H1 (cell line): Measurements from ENCODE around the gene GAK. TPM values are rescaled to one million over a fixed set of nuclear protein-coding genes. Genes with fewer than 3 reads are reported as not detected.

Experiments used
- CTCF ChIA-PET: fragments of 300-600 bp; sonication (Branson Sonifier 250); formaldehyde crosslinking; loops from one replicate; lab custom pipeline; 2021; ENCODE audit not compliant: partially characterized antibody; lab: Charles Lee
- POLR2A ChIA-PET: fragments of 300-600 bp; sonication (Branson Sonifier 250); formaldehyde crosslinking; loops from one replicate; lab custom pipeline; 2021; ENCODE audit warnings: inconsistent platforms; ENCODE audit not compliant: partially characterized antibody; lab: Charles Lee
- DNase-seq, 2 experiments: peaks; one replicate each; pipeline versions ENCODE4 v3.0.0 to v3.0.0-alpha.2; 2010 to 2022; ENCODE audit warnings: low spot score in 2 of 2, low read depth in 1 of 2, mixed read lengths in 1 of 2
- FAIRE-seq: peaks from 2 replicates; lab custom pipeline; 2011; peaks lifted over from hg19 to GRCh38; lab: Jason Lieb, UNC
- H2AFZ ChIP-seq: 2 replicates; pipeline ENCODE4 v1.8.1; 2012; ENCODE audit warnings: low read length, inconsistent platforms
- H2AK5ac ChIP-seq: 2 replicates; pipeline ENCODE4 v1.6.1; 2013; ENCODE audit warnings: low read depth, low read length
- H2BK120ac ChIP-seq: replicated peaks from 2 replicates; pipeline ENCODE3; 2013; ENCODE audit warnings: low read depth, low read length, inconsistent platforms
- H2BK12ac ChIP-seq: 2 replicates; pipeline ENCODE4 v1.6.1; 2013; ENCODE audit warnings: low read depth, low read length
- H2BK15ac ChIP-seq: 2 replicates; pipeline ENCODE4 v1.6.1; 2013; ENCODE audit warnings: low read length
- H2BK20ac ChIP-seq: 2 replicates; pipeline ENCODE4 v1.6.1; 2013; ENCODE audit warnings: low read length
- H2BK5ac ChIP-seq: 2 replicates; pipeline ENCODE4 v1.6.1; 2013; ENCODE audit warnings: low read depth, low read length
- H3K14ac ChIP-seq: 2 replicates; pipeline ENCODE4 v1.6.1; 2013; ENCODE audit warnings: inconsistent platforms; ENCODE audit not compliant: insufficient read length
- H3K18ac ChIP-seq: 2 replicates; pipeline ENCODE4 v1.6.1; 2013; ENCODE audit warnings: low read length; ENCODE audit errors: extremely low read depth
- H3K23ac ChIP-seq: 2 replicates; pipeline ENCODE4 v1.6.1; 2013; ENCODE audit warnings: inconsistent platforms; ENCODE audit not compliant: insufficient read length
- H3K23me2 ChIP-seq: 2 replicates; pipeline ENCODE4 v1.6.1; 2013; ENCODE audit warnings: low read depth, low read length
- H3K27ac ChIP-seq: 2 replicates; pipeline ENCODE4 v1.6.1; 2011; ENCODE audit warnings: low read depth, low read length, inconsistent platforms
- H3K27me3 ChIP-seq, 4 experiments: replicated peaks in 1 of 4; 1 replicate in 1 of 4; 2 replicates in 3 of 4; pipeline versions ENCODE4 v1.6.1 to v1.8.1; 2011 to 2013; ENCODE audit warnings: low read length in 3 of 4, mild to moderate bottlenecking in 3 of 4, inconsistent platforms in 2 of 4, mixed read lengths in 2 of 4, moderate library complexity in 1 of 4; ENCODE audit not compliant: control insufficient read depth in 3 of 4, insufficient read depth in 3 of 4; ENCODE audit errors: extremely low read depth in 1 of 4
- H3K36me3 ChIP-seq, 4 experiments: 2 replicates each; pipeline versions ENCODE4 v1.6.1 to v1.8.1; 2011 to 2013; ENCODE audit warnings: mild to moderate bottlenecking in 4 of 4, low read length in 3 of 4, moderate library complexity in 2 of 4, control low read depth in 1 of 4, inconsistent platforms in 1 of 4; ENCODE audit not compliant: insufficient read depth in 4 of 4, control insufficient read depth in 2 of 4
- H3K4ac ChIP-seq: replicated peaks from 2 replicates; pipeline ENCODE3; 2013; ENCODE audit warnings: low read length, low read depth, mixed read lengths, inconsistent platforms; ENCODE audit not compliant: insufficient read length
- H3K4me1 ChIP-seq, 4 experiments: replicated peaks in 1 of 4; 1 replicate in 1 of 4; 2 replicates in 3 of 4; pipeline versions ENCODE4 v1.6.1 to v1.8.1; 2011 to 2013; ENCODE audit warnings: low read length in 3 of 4, inconsistent platforms in 2 of 4, mixed read lengths in 1 of 4; ENCODE audit not compliant: insufficient read depth in 4 of 4, control insufficient read depth in 3 of 4
- H3K4me2 ChIP-seq, 2 experiments: 2 replicates each; pipeline versions ENCODE4 v1.6.1 to v1.8.1; 2011 to 2013; ENCODE audit warnings: low read depth in 2 of 2, low read length in 2 of 2, control low read depth in 1 of 2, inconsistent platforms in 1 of 2, mild to moderate bottlenecking in 1 of 2; ENCODE audit not compliant: insufficient read depth in 1 of 2
- H3K4me3 ChIP-seq, 4 experiments: fragments of 200-600, 300-600 bp in 1 of 4; sonication (generic), shearing (Covaris generic), sonication (Bioruptor Twin) in 1 of 4; 2 replicates each; pipeline versions ENCODE4 v1.5.1 to v1.8.1; 2011 to 2016; ENCODE audit warnings: low read length in 4 of 4, low read depth in 3 of 4, control low read depth in 2 of 4, inconsistent platforms in 2 of 4, mild to moderate bottlenecking in 2 of 4, mixed read lengths in 1 of 4, moderate library complexity in 1 of 4; ENCODE audit not compliant: insufficient read depth in 2 of 4; ENCODE audit errors: extremely low read depth in 1 of 4
- H3K56ac ChIP-seq: replicated peaks from 2 replicates; pipeline ENCODE3; 2013; ENCODE audit warnings: low read depth, mild to moderate bottlenecking, mixed read lengths, low read length, inconsistent platforms; ENCODE audit not compliant: insufficient read length
- H3K79me1 ChIP-seq: 2 replicates; pipeline ENCODE4 v1.6.1; 2013; ENCODE audit warnings: low read depth, low read length, control low read depth
- H3K79me2 ChIP-seq, 2 experiments: 2 replicates each; pipeline versions ENCODE4 v1.6.1 to v1.8.1; 2012 to 2013; ENCODE audit warnings: low read length in 2 of 2, mild to moderate bottlenecking in 2 of 2, inconsistent platforms in 1 of 2; ENCODE audit not compliant: insufficient read depth in 2 of 2, control insufficient read depth in 1 of 2
- H3K9ac ChIP-seq, 4 experiments: replicated peaks in 1 of 4; 1 replicate in 1 of 4; 2 replicates in 3 of 4; pipeline versions ENCODE4 v1.6.1 to v1.8.1; 2011 to 2013; ENCODE audit warnings: low read depth in 3 of 4, low read length in 3 of 4, control low read depth in 2 of 4, mild to moderate bottlenecking in 2 of 4, moderate library complexity in 2 of 4, inconsistent platforms in 1 of 4; ENCODE audit errors: extremely low read depth in 1 of 4
- H3K9me3 ChIP-seq, 2 experiments: 2 replicates each; pipeline versions ENCODE4 v1.6.1 to v1.8.1; 2012 to 2013; ENCODE audit warnings: mild to moderate bottlenecking in 2 of 2, moderate library complexity in 2 of 2, control low read depth in 1 of 2, inconsistent platforms in 1 of 2, low read depth in 1 of 2, low read length in 1 of 2, mixed read lengths in 1 of 2; ENCODE audit not compliant: insufficient read depth in 2 of 2
- H4K20me1 ChIP-seq, 2 experiments: replicated peaks in 1 of 2; 2 replicates each; pipeline versions ENCODE3 to v1.8.1; 2011 to 2013; ENCODE audit warnings: inconsistent platforms in 2 of 2, low read length in 2 of 2, mild to moderate bottlenecking in 1 of 2; ENCODE audit not compliant: insufficient read depth in 2 of 2, control insufficient read depth in 1 of 2
- H4K5ac ChIP-seq: 2 replicates; pipeline ENCODE4 v1.6.1; 2013; ENCODE audit warnings: low read length, low read depth, mixed read lengths, inconsistent platforms; ENCODE audit not compliant: insufficient read length
- H4K8ac ChIP-seq: 2 replicates; pipeline ENCODE4 v1.8.0; 2013; ENCODE audit warnings: mild to moderate bottlenecking, moderate library complexity, low read length, inconsistent platforms; ENCODE audit not compliant: insufficient read depth; ENCODE audit errors: extremely low read depth
- H4K91ac ChIP-seq: replicated peaks from 2 replicates; pipeline ENCODE3; 2013; ENCODE audit warnings: low read length, mixed read lengths, inconsistent platforms; ENCODE audit not compliant: insufficient read length
- ATF2 ChIP-seq: IDR thresholded peaks from 2 replicates; pipeline ENCODE4 v1.6.1; 2012; ENCODE audit warnings: low read length, inconsistent platforms
- BCL11A ChIP-seq, 2 experiments: IDR thresholded peaks; one replicate each; pipeline ENCODE4 v1.6.1; 2011; ENCODE audit warnings: low read depth in 2 of 2, low read length in 2 of 2, mild to moderate bottlenecking in 2 of 2
- CBX8 ChIP-seq: fragments of 300-800, 300-1000 bp; sonication (generic); IDR thresholded peaks from 2 replicates; pipeline ENCODE4 v1.7.1; 2016; ENCODE audit warnings: low read depth, low read length, borderline replicate concordance
- CREB1 ChIP-seq: IDR thresholded peaks from 2 replicates; pipeline ENCODE4 v1.6.1; 2012; ENCODE audit warnings: inconsistent platforms
- E2F6 ChIP-seq: IDR thresholded peaks from 2 replicates; pipeline ENCODE4 v1.6.1; 2012; ENCODE audit warnings: inconsistent platforms
- GABPA ChIP-seq: IDR thresholded peaks from 2 replicates; pipeline ENCODE4 v1.6.1; 2011; ENCODE audit warnings: mild to moderate bottlenecking, low read length, moderate library complexity, borderline replicate concordance; ENCODE audit not compliant: insufficient read depth
- TAF1 ChIP-seq: IDR thresholded peaks from 2 replicates; pipeline ENCODE4 v1.6.1; 2011; ENCODE audit warnings: mild to moderate bottlenecking, low read depth, low read length
- TCF12 ChIP-seq: IDR thresholded peaks from 2 replicates; pipeline ENCODE4 v1.6.1; 2011; ENCODE audit warnings: low read depth, mild to moderate bottlenecking, low read length
- TEAD4 ChIP-seq: IDR thresholded peaks from 2 replicates; pipeline ENCODE4 v1.6.1; 2012; ENCODE audit warnings: low read depth, low read length, inconsistent platforms, mixed read lengths
- YY1 ChIP-seq: IDR thresholded peaks from 2 replicates; pipeline ENCODE4 v1.6.1; 2011; ENCODE audit warnings: low read depth, mild to moderate bottlenecking, low read length
- WGBS, 2 experiments: shearing (Covaris generic) in 1 of 2; methylation state at CpG; one replicate each; pipeline versions ENCODE4 v1.1.6 to v1.1.7; 2013 to 2015; ENCODE audit warnings: low lambda C conversion rate in 2 of 2, mixed read lengths in 2 of 2, inconsistent platforms in 1 of 2, low coverage in 1 of 2, missing lambda C conversion rate in 1 of 2; ENCODE audit not compliant: insufficient replicate concordance in 2 of 2, insufficient coverage in 1 of 2, insufficient read length in 1 of 2; ENCODE audit errors: extremely low coverage in 1 of 2, missing lambda C conversion rate in 1 of 2; 5-methylcytosine and 5-hydroxymethylcytosine counted together
- polyA plus RNA-seq, 7 experiments: library from polyadenylated mRNA; depleted of rRNA in 3 of 7; stranded (reverse) in 5 of 7; unstranded in 2 of 7; fragments of >200 nt in 5 of 7; fragments of 200-250 nt in 2 of 7; gene quantifications; 1 replicate in 5 of 7; 2 replicates in 1 of 7; 4 replicates in 1 of 7; pipeline versions ENCODE4 v1.2.1 to v1.2.3, GENCODE V29; 2011 to 2013; ENCODE audit warnings: missing spikeins in 2 of 7, mixed read lengths in 2 of 7
- total RNA-seq: library from RNA; stranded (reverse); fragmentation: NEBNext Ultra II Directional; extraction: Animal tissue kit (Norgen Biotek cat#: 25700); gene quantifications from 2 replicates; pipeline ENCODE4 v1.2.1, GENCODE V29; 2021

GAK gene
- total and polyA plus RNA-seq, 2 of the 8 experiments (the other 6 are each of a cell fraction or from before 2014, with no cell fraction given): 31.5 to 70.8 TPM

- H2AFZ ChIP-seq: no peak overlapping the region
- H3K36me3 ChIP-seq: no peaks in the 10 kb centered on the region
- no peak overlapping the region for H3K4me3 ChIP-seq
- no peak overlapping the region for H2AK5ac ChIP-seq
- no peak overlapping the region for H4K91ac ChIP-seq
- no peaks in the 10 kb centered on the region for H3K79me1 ChIP-seq
- WGBS, 2 experiments: 85% methylated on average over 15 of the region's 23 CpGs; no CpG with 5 or more reads in 1 of the 2 experiments
- H3K14ac ChIP-seq: no peak overlapping the region
- H2BK5ac ChIP-seq: no peak overlapping the region
- H3K23ac ChIP-seq: no peak overlapping the region
- CTCF ChIA-PET: interaction anchor here (0.7 to 2.3 kb wide), 5 partner anchors 12 to 67 kb away, joined by 3 to 7 read pairs (median 3); no protein-coding TSS in a partner anchor
- FAIRE-seq: no peak
- H4K5ac ChIP-seq: no peak overlapping the region
- POLR2A ChIA-PET: interaction anchor here (1.4 kb wide), 1 partner anchor 46 kb away, joined by 3 read pairs; no protein-coding TSS in a partner anchor
- H3K79me2 ChIP-seq: no peaks in the 10 kb centered on the region
- H3K4ac ChIP-seq: no peak overlapping the region
- H3K18ac ChIP-seq: no peak overlapping the region
- peaks cover 13 to 26% (median 22%) of the 10 kb centered on the region in 4 experiments for H3K27me3 ChIP-seq
- H3K56ac ChIP-seq: no peak overlapping the region
- peaks cover 1 to 11% of the 10 kb centered on the region in 2 experiments for H4K20me1 ChIP-seq
- no peak overlapping the region for H3K9ac ChIP-seq
- H2BK12ac ChIP-seq: no peak overlapping the region
- H3K4me1 ChIP-seq: no peaks in the 10 kb centered on the region; a peak in 1 of 7 replicates
- H2BK20ac ChIP-seq: no peak overlapping the region
- H3K4me2 ChIP-seq: no peak overlapping the region
- DNase-seq: no peak
- no peak overlapping the region for H3K27ac ChIP-seq
- no peak overlapping the region for H2BK15ac ChIP-seq
- H3K9me3 ChIP-seq: no peaks in the 10 kb centered on the region
- no peak overlapping the region for H2BK120ac ChIP-seq
- H4K8ac ChIP-seq: no peak overlapping the region
- peaks cover 4% of the 10 kb centered on the region; the same call in 1 of the 2 replicates for H3K23me2 ChIP-seq
- no peak for TF ChIP-seq CBX8
- no peak for TF ChIP-seq ATF2
- no peak for TF ChIP-seq GABPA
- no peak for TF ChIP-seq YY1
- no peak for TF ChIP-seq CREB1
- TF ChIP-seq TAF1: no peak
- no peak for TF ChIP-seq E2F6
- TF ChIP-seq TEAD4: no peak
- TF ChIP-seq TCF12: no peak
- no peak for TF ChIP-seq BCL11A (IDR thresholded peaks at IDR 0.05; ENCODE audit: low read depth in 2 of 2, low read length in 2 of 2)
These were observed 101.3 kb downstream of the GAK start for GRCh38 chr4:830601-831482.
